Esophagus squamous epithelium (tissue), 5 donors: ENCODE data around the gene RFTN1. TPM values are rescaled to one million over a fixed set of nuclear protein-coding genes. Genes with fewer than 3 reads are reported as not detected.

ENCODE experiments used
- DNase-seq: peaks from one replicate; lab custom pipeline; 2025; lab: John Stamatoyannopoulos, UW
- H3K27ac ChIP-seq, 4 donors: fragments of 200-600 bp; sonication (generic); one replicate each; pipeline ENCODE4 v1.5.1; 2016 to 2019; ENCODE audit warnings: mild to moderate bottlenecking in 1 of 4
- H3K27me3 ChIP-seq, 4 donors: fragments of 200-600 bp; sonication (generic); 1 replicate in 3 of 4; 2 replicates in 1 of 4; pipeline versions ENCODE4 v1.5.1 to v1.6.0; 2017 to 2021; ENCODE audit warnings: antibody characterized with exemption in 1 of 4
- H3K36me3 ChIP-seq, 3 donors: fragments of 200-600 bp; sonication (generic); one replicate each; pipeline ENCODE4 v1.5.1; 2016 to 2019
- H3K4me1 ChIP-seq, 3 donors: fragments of 200-600 bp; sonication (generic); one replicate each; pipeline ENCODE4 v1.5.1; 2017 to 2019
- H3K4me3 ChIP-seq, 4 donors: fragments of 200-600 bp; sonication (generic); 1 replicate in 3 of 4; 2 replicates in 1 of 4; pipeline ENCODE4 v1.5.1; 2016 to 2019; ENCODE audit warnings: mild to moderate bottlenecking in 2 of 4, moderate library complexity in 1 of 4
- H3K9me3 ChIP-seq, 3 donors: fragments of 200-600 bp; sonication (generic); one replicate each; pipeline ENCODE4 v1.5.1; 2016 to 2019
- CTCF ChIP-seq, 6 experiments: fragments of 450-650 bp in 4 of 6; fragments of 200-600 bp in 2 of 6; sonication (generic) in 2 of 6; IDR thresholded peaks; one replicate each; pipeline ENCODE4 v1.5.1; 2016 to 2019; ENCODE audit warnings: antibody characterized with exemption in 6 of 6, mild to moderate bottlenecking in 4 of 6, moderate library complexity in 4 of 6
- POLR2A ChIP-seq, 4 donors: fragments of 450-650 bp; IDR thresholded peaks; one replicate each; pipeline ENCODE4 v1.6.1; 2017; ENCODE audit warnings: antibody characterized with exemption in 4 of 4, mild to moderate bottlenecking in 4 of 4, moderate library complexity in 3 of 4
- WGBS, 2 donors: methylation state at CpG; one replicate each; pipeline ENCODE4 v1.1.5; 2018; 5-methylcytosine and 5-hydroxymethylcytosine counted together
- intact Hi-C: fragments of 100-400 bp; cut with DNase I; formaldehyde crosslinking; loops from one replicate; pipeline ENCODE4 v1.15.0; 2022
- total RNA-seq, 4 donors: library from RNA; depleted of rRNA; stranded (reverse); fragments of >200 nt; gene quantifications; one replicate each; pipeline ENCODE4 v1.1.0, GENCODE V29; 2016
- donor health status: DM: yes; HTN: yes; CAD: no.

The RFTN1 gene
- total RNA-seq, 4 donors from 2014 or later = 5.0 to 22.7 (median 12.4) TPM

GRCh38 chr3:16266714-16267113, 246.8 kb downstream of the RFTN1 start:
- H3K4me1 ChIP-seq = peaks cover 16 to 59% (median 22%) of the 10 kb centered on the region in 3 donors
- no peak for DNase-seq
- 32 to 47% methylated on average over 3 of the region's 3 CpGs for WGBS, 2 donors
- no peak for TF ChIP-seq CTCF (IDR thresholded peaks at IDR 0.05)
- no peak for TF ChIP-seq POLR2A (IDR thresholded peaks at IDR 0.05)
- H3K9me3 ChIP-seq = no peaks in the 10 kb centered on the region
- peak overlapping the region; percentile 25 to 97 (median 95) for H3K27ac ChIP-seq
- H3K36me3 ChIP-seq = peaks cover 0 to 25% (median 9%) of the 10 kb centered on the region in 3 donors
- no peaks in the 10 kb centered on the region for H3K27me3 ChIP-seq
- intact Hi-C loops = no loop called here
- H3K4me3 ChIP-seq = no peak overlapping the region

Other genes starting within 250 kb of the RFTN1 start
- gene DPH3, start 248.8 kb downstream of the RFTN1 start, total RNA-seq = 10 to 100 TPM in 2 of 4 donors, 1 to 10 TPM in 2; 2.8 to 21.9 (median 10.0) TPM
- gene OXNAD1, start 248.5 kb downstream of the RFTN1 start, total RNA-seq = 10 to 100 TPM in 3 of 4 donors, 1 to 10 TPM in 1; 8.0 to 17.2 (median 15.4) TPM
- not detected for gene DAZL, start 91.7 kb upstream of the RFTN1 start, total RNA-seq